Mesenchymal stem cell (in vitro differentiated cells and primary cell): ENCODE measurements around the gene DMRTA2.

Experiments
- DNase-seq: peaks from one replicate; pipeline ENCODE4 v3.0.0-alpha.2; 2013
- H2AFZ ChIP-seq: one replicate; pipeline ENCODE4 v1.6.1; 2013; ENCODE audit warnings: low read depth, mild to moderate bottlenecking, control low read depth, inconsistent platforms, low read length, moderate library complexity
- H2AK5ac ChIP-seq: 2 replicates; pipeline ENCODE4 v1.6.1; 2013; ENCODE audit warnings: low read length, moderate library complexity, mild to moderate bottlenecking, inconsistent platforms; ENCODE audit not compliant: severe bottlenecking
- H2BK120ac ChIP-seq: one replicate; pipeline ENCODE4 v1.6.1; 2013; ENCODE audit warnings: low read depth, mild to moderate bottlenecking, inconsistent platforms, low read length, moderate library complexity
- H2BK12ac ChIP-seq, 2 experiments: one replicate each; pipeline ENCODE4 v1.6.1; 2013; ENCODE audit warnings: inconsistent platforms in 2 of 2, low read length in 2 of 2, mild to moderate bottlenecking in 2 of 2, moderate library complexity in 2 of 2, control low read depth in 1 of 2
- H2BK15ac ChIP-seq: one replicate; pipeline ENCODE4 v1.6.1; 2013; ENCODE audit warnings: mild to moderate bottlenecking, low read depth, inconsistent platforms; ENCODE audit not compliant: poor library complexity, severe bottlenecking
- H2BK5ac ChIP-seq: 2 replicates; pipeline ENCODE4 v1.6.1; 2013; ENCODE audit warnings: low read depth, mild to moderate bottlenecking, low read length, control low read depth, inconsistent platforms; ENCODE audit not compliant: poor library complexity, severe bottlenecking
- H3K14ac ChIP-seq, 2 experiments: one replicate each; pipeline ENCODE4 v1.6.1; 2013; ENCODE audit warnings: inconsistent platforms in 2 of 2, low read length in 2 of 2, control low read depth in 1 of 2, mild to moderate bottlenecking in 1 of 2, moderate library complexity in 1 of 2
- H3K18ac ChIP-seq, 2 experiments: one replicate each; pipeline ENCODE4 v1.6.1; 2013; ENCODE audit warnings: inconsistent platforms in 2 of 2, low read length in 2 of 2, control low read depth in 1 of 2, low read depth in 1 of 2, mild to moderate bottlenecking in 1 of 2
- H3K23ac ChIP-seq, 2 experiments: one replicate each; pipeline ENCODE4 v1.6.1; 2013; ENCODE audit warnings: inconsistent platforms in 2 of 2, low read length in 2 of 2, mild to moderate bottlenecking in 2 of 2, moderate library complexity in 2 of 2, control low read depth in 1 of 2
- H3K27ac ChIP-seq: 2 replicates; pipeline ENCODE4 v1.5.1; 2013; ENCODE audit warnings: mild to moderate bottlenecking, moderate library complexity, low read length, control low read depth, inconsistent platforms; ENCODE audit not compliant: poor library complexity, severe bottlenecking
- H3K27me3 ChIP-seq, 2 experiments: 2 replicates each; pipeline versions ENCODE4 v1.6.1 to v1.7.0; 2013; ENCODE audit warnings: low read length in 2 of 2, mild to moderate bottlenecking in 2 of 2, moderate library complexity in 2 of 2, control low read depth in 1 of 2, inconsistent platforms in 1 of 2; ENCODE audit not compliant: control insufficient read depth in 1 of 2, insufficient read depth in 1 of 2
- H3K36me3 ChIP-seq, 2 experiments: 2 replicates each; pipeline versions ENCODE4 v1.6.1 to v1.7.0; 2013; ENCODE audit warnings: low read length in 2 of 2, control low read depth in 1 of 2, inconsistent platforms in 1 of 2, low read depth in 1 of 2, mild to moderate bottlenecking in 1 of 2; ENCODE audit not compliant: insufficient read depth in 2 of 2, control insufficient read depth in 1 of 2
- H3K4ac ChIP-seq, 2 experiments: one replicate each; pipeline ENCODE4 v1.6.1; 2013; ENCODE audit warnings: inconsistent platforms in 2 of 2, low read length in 2 of 2, mild to moderate bottlenecking in 2 of 2, moderate library complexity in 2 of 2, control low read depth in 1 of 2, low read depth in 1 of 2
- H3K4me1 ChIP-seq: 2 replicates; pipeline ENCODE4 v1.6.1; 2013; ENCODE audit warnings: low read depth, low read length, control low read depth; ENCODE audit not compliant: control insufficient read depth, insufficient read depth
- H3K4me2 ChIP-seq: 2 replicates; pipeline ENCODE4 v1.6.1; 2013; ENCODE audit warnings: low read length, mild to moderate bottlenecking, inconsistent platforms; ENCODE audit not compliant: poor library complexity, severe bottlenecking
- H3K4me3 ChIP-seq, 2 experiments: 2 replicates each; pipeline versions ENCODE4 v1.5.1 to v1.7.0; 2013; ENCODE audit warnings: low read length in 2 of 2, mild to moderate bottlenecking in 2 of 2, control low read depth in 1 of 2, low read depth in 1 of 2; ENCODE audit not compliant: insufficient read depth in 1 of 2
- H3K79me1 ChIP-seq: replicated peaks from 2 replicates; pipeline ENCODE4 v1.6.1; 2013; ENCODE audit warnings: mild to moderate bottlenecking, control low read depth, low read length, inconsistent platforms; ENCODE audit not compliant: poor library complexity, severe bottlenecking
- H3K9ac ChIP-seq: 2 replicates; pipeline ENCODE4 v1.7.0; 2013; ENCODE audit warnings: mild to moderate bottlenecking, low read length, moderate library complexity
- H3K9me3 ChIP-seq: 2 replicates; pipeline ENCODE4 v1.7.0; 2013; ENCODE audit warnings: mild to moderate bottlenecking, low read length; ENCODE audit not compliant: control insufficient read depth
- H4K8ac ChIP-seq: one replicate; pipeline ENCODE4 v1.6.1; 2013; ENCODE audit warnings: inconsistent platforms, mild to moderate bottlenecking, low read length, moderate library complexity
- H4K91ac ChIP-seq: one replicate; pipeline ENCODE4 v1.6.1; 2013; ENCODE audit warnings: mild to moderate bottlenecking, low read length, inconsistent platforms
- WGBS: methylation state at CpG from one replicate; pipeline ENCODE4 v1.1.7; 2013; ENCODE audit warnings: mixed read lengths; 5-methylcytosine and 5-hydroxymethylcytosine counted together

The DMRTA2 gene

GRCh38 chr1:50421366-50421748 is 1.9 kb downstream of the DMRTA2 start:
- no peak overlapping the region for H2BK120ac ChIP-seq
- H2BK15ac ChIP-seq, result no peak overlapping the region
- H4K8ac ChIP-seq, result peak overlapping the region; percentile 56
- WGBS, result 3% methylated on average over 38 of the region's 38 CpGs
- no peak overlapping the region for H3K4ac ChIP-seq
- peaks cover 53% of the 10 kb centered on the region for H3K4me1 ChIP-seq
- no peaks in the 10 kb centered on the region for H3K79me1 ChIP-seq
- no peak overlapping the region for H3K27ac ChIP-seq
- peak overlapping the region in 1 of 2 experiments; percentile 80 for H3K23ac ChIP-seq
- no peak overlapping the region for H2BK12ac ChIP-seq
- no peak overlapping the region for H2BK5ac ChIP-seq
- H3K14ac ChIP-seq, result no peak overlapping the region
- H3K4me3 ChIP-seq, result no peak overlapping the region
- peaks cover 94 to 97% of the 10 kb centered on the region in 2 experiments for H3K27me3 ChIP-seq
- no peak overlapping the region for H3K18ac ChIP-seq
- no peak for DNase-seq
- no peak overlapping the region for H3K4me2 ChIP-seq
- H3K9me3 ChIP-seq, result no peaks in the 10 kb centered on the region
- no peak overlapping the region for H3K9ac ChIP-seq
- H2AK5ac ChIP-seq, result no peak overlapping the region
- H4K91ac ChIP-seq, result no peak overlapping the region
- H3K36me3 ChIP-seq, result peaks cover 0 to 4% of the 10 kb centered on the region in 2 experiments
- no peak overlapping the region for H2AFZ ChIP-seq

GRCh38 chr1:50420689-50421365 is 2.4 kb downstream of the DMRTA2 start:
- H3K27ac ChIP-seq, result no peak overlapping the region

GRCh38 chr1:50419907-50420677 is 3.2 kb downstream of the DMRTA2 start:
- Histone ChIP-seq H3K9me3 (no peaks in the 10 kb centered on the region), H3K9ac (no peak overlapping the region), H3K36me3 (peaks cover 0 to 9% of the 10 kb centered on the region in 2 experiments), H2BK15ac (no peak overlapping the region), H3K4me2 (no peak overlapping the region), H3K18ac (no peak overlapping the region), H4K8ac (no peak overlapping the region), H2BK5ac (no peak overlapping the region), H3K4me3 (no peak overlapping the region), H3K27ac (no peak overlapping the region), H3K4ac (no peak overlapping the region), H2AFZ (no peak overlapping the region), H3K4me1 (peaks cover 57% of the 10 kb centered on the region), H2BK12ac (no peak overlapping the region), H3K79me1 (no peaks in the 10 kb centered on the region), H2AK5ac (no peak overlapping the region), H2BK120ac (no peak overlapping the region), H3K27me3 (peaks cover 94 to 97% of the 10 kb centered on the region in 2 experiments), H3K23ac (peak overlapping the region in 1 of 2 experiments; percentile 90), H3K14ac (no peak overlapping the region), H4K91ac (no peak overlapping the region)
- WGBS, result 6% methylated on average over 19 of the region's 21 CpGs
- no peak for DNase-seq

More at GRCh38 chr1:50420689-50421365, 2.4 kb downstream of the DMRTA2 start:
- peak overlapping the region; percentile 5 for H3K4me2 ChIP-seq
- peaks cover 0 to 4% of the 10 kb centered on the region in 2 experiments for H3K36me3 ChIP-seq
- no peaks in the 10 kb centered on the region for H3K9me3 ChIP-seq
- no peak overlapping the region for H2BK15ac ChIP-seq
- WGBS, result 2% methylated on average over 54 of the region's 69 CpGs
- no peak overlapping the region for H4K91ac ChIP-seq
- H3K79me1 ChIP-seq, result no peaks in the 10 kb centered on the region
- peaks cover 54% of the 10 kb centered on the region for H3K4me1 ChIP-seq
- no peak overlapping the region for H3K14ac ChIP-seq
- no peak overlapping the region for H3K18ac ChIP-seq
- no peak overlapping the region for H4K8ac ChIP-seq
- no peak overlapping the region for H2AFZ ChIP-seq
- H2BK5ac ChIP-seq, result no peak overlapping the region
- DNase-seq, result no peak
- H3K4ac ChIP-seq, result no peak overlapping the region
- no peak overlapping the region for H3K9ac ChIP-seq
- H3K23ac ChIP-seq, result no peak overlapping the region
- peaks cover 94 to 97% of the 10 kb centered on the region in 2 experiments for H3K27me3 ChIP-seq
- no peak overlapping the region for H2AK5ac ChIP-seq
- H2BK12ac ChIP-seq, result no peak overlapping the region
- H3K4me3 ChIP-seq, result no peak overlapping the region
- H2BK120ac ChIP-seq, result no peak overlapping the region

DNA sequence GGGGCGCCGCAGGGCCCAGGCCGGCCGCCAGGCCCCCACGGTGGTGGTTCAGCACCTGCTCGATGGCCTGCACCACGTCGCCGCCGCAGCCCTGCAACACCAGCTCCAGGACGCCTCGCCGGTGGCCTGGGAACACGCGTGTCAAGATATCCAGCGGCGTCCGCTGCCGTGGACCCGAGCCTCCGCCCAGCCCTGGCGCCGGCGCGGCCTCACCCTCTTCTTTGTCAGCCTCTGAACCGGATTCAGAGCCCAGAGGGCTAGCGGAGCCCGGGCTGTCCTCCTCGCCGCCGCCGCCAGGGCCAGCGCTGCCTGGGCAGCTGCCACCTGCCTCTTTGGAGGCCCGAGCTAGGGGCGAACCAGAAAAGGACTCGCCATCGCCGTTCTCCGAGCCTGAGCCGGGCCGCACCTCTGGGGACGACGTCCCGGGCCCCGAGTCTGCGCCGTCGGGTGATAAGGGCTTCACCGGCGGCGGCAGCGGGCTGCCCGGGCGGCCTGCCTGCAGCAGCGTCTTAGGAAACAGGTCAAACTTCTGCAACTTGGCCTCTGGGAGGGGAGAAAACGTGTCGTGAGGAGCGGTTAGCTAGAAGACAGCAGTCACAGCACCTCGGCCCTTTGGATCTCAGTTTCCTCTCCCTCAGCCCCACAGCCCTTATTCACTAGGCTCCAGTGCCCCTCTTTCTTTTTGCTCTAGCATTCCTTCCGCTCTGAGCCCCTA is 3.9 kb downstream of the DMRTA2 start:
- WGBS, result 4% methylated on average over 59 of the region's 60 CpGs
- Histone ChIP-seq H3K18ac (no peak overlapping the region), H3K4ac (no peak overlapping the region), H2BK12ac (no peak overlapping the region), H3K4me1 (peaks cover 55% of the 10 kb centered on the region), H3K79me1 (no peaks in the 10 kb centered on the region), H3K27me3 (peaks cover 94 to 97% of the 10 kb centered on the region in 2 experiments), H3K36me3 (peaks cover 0 to 9% of the 10 kb centered on the region in 2 experiments), H3K14ac (no peak overlapping the region), H2AK5ac (no peak overlapping the region), H2BK15ac (no peak overlapping the region), H3K23ac (peak overlapping the region in 1 of 2 experiments; percentile 90), H2BK120ac (no peak overlapping the region), H4K8ac (no peak overlapping the region), H3K9ac (no peak overlapping the region), H2AFZ (no peak overlapping the region), H3K4me3 (peak overlapping the region in 1 of 2 experiments; percentile 43), H3K27ac (no peak overlapping the region), H3K4me2 (peak overlapping the region; percentile 35), H2BK5ac (no peak overlapping the region), H3K9me3 (peaks cover under 1% of the 10 kb centered on the region), H4K91ac (no peak overlapping the region)
- no peak for DNase-seq
